ENCODE measurements around the gene EIF1. TPM values are rescaled to one million over a fixed set of nuclear protein-coding genes. Genes with fewer than 3 reads are reported as not detected.

The EIF1 gene
- total and polyA plus RNA-seq, 2 donors (not counting 1 experiment from before 2014, with no cell fraction given), result 773 to 2,045 TPM

DNA sequence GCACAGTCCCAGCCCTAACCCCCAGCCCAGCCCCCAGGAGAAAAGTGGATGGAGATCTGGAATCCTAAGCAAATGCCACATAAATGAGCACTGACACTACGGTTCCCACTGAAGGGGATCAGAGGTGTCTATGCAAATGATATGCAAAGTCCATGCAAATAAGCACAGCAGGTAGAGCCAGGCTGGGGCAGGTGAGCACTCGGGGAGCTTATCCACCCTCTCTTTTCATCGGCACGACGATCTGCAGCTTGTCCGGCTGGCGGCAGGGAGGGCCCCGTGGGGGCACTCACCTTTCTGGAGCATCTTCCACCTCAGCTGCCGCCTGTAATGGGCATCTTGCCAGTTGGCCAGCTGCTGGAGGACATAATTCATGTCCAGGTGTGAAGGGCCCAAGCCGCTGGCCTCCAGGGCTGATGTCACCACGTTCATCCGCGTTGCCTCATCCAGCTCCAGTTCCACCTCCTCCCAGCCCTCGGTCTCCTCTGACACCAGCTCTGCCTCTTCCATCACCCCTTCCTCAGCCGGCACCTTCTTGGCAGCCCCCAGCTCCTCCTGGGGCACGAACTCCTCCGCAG lies 35.9 kb downstream of the EIF1 start:
- Histone ChIP-seq H3K4me2 (replicated peaks; ENCODE audit: low read depth, low read length, poor library complexity, severe bottlenecking) (no peak overlapping the region), H3K9me3 (ENCODE audit: control extremely low read depth in 1 of 3, control insufficient read depth in 2 of 3, insufficient read depth in 1 of 3, low read length in 2 of 3) (no peaks in the 10 kb centered on the region), H3K27ac (ENCODE audit: low read length in 2 of 2) (no peak overlapping the region), H3K36me3 (replicated peaks in 1 of 2; ENCODE audit: control extremely low read depth in 1 of 2, control insufficient read depth in 1 of 2, extremely low read depth in 1 of 2, insufficient read depth in 2 of 2, low read length in 1 of 2) (no peaks in the 10 kb centered on the region), H3K79me2 (ENCODE audit: control insufficient read depth, insufficient read depth, low read length) (no peaks in the 10 kb centered on the region), H4K20me1 (ENCODE audit: control insufficient read depth, insufficient read depth, low read length, poor library complexity, severe bottlenecking) (no peaks in the 10 kb centered on the region), H3K4me3 (ENCODE audit: control extremely low read depth in 1 of 5, extremely low read depth in 1 of 5, insufficient read depth in 1 of 5, low read depth in 2 of 5, low read length in 4 of 5) (no peak overlapping the region), H3K27me3 (replicated peaks in 1 of 4; ENCODE audit: control extremely low read depth in 1 of 4, control insufficient read depth in 3 of 4, insufficient read depth in 4 of 4, low read length in 3 of 4) (peaks cover 0 to 10% (median 0%) of the 10 kb centered on the region in 4 experiments), H3K4me1 (ENCODE audit: control insufficient read depth in 2 of 2, insufficient read depth in 2 of 2, low read length in 2 of 2) (peaks cover 0 to 7% of the 10 kb centered on the region in 2 donors), H3K9ac (ENCODE audit: low read length) (no peak overlapping the region), H2AFZ (ENCODE audit: insufficient read depth, low read depth, low read length, poor library complexity, severe bottlenecking) (no peak overlapping the region)
- WGBS (ENCODE audit: insufficient coverage), result 88% methylated on average over 14 of the region's 17 CpGs
- TF ChIP-seq, protein P1, sequence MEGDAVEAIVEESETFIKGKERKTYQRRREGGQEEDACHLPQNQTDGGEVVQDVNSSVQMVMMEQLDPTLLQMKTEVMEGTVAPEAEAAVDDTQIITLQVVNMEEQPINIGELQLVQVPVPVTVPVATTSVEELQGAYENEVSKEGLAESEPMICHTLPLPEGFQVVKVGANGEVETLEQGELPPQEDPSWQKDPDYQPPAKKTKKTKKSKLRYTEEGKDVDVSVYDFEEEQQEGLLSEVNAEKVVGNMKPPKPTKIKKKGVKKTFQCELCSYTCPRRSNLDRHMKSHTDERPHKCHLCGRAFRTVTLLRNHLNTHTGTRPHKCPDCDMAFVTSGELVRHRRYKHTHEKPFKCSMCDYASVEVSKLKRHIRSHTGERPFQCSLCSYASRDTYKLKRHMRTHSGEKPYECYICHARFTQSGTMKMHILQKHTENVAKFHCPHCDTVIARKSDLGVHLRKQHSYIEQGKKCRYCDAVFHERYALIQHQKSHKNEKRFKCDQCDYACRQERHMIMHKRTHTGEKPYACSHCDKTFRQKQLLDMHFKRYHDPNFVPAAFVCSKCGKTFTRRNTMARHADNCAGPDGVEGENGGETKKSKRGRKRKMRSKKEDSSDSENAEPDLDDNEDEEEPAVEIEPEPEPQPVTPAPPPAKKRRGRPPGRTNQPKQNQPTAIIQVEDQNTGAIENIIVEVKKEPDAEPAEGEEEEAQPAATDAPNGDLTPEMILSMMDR (IDR thresholded peaks at IDR 0.05), result no peak
- no peak for TF ChIP-seq EZH2 (IDR thresholded peaks at IDR 0.05; ENCODE audit: borderline replicate concordance, insufficient read depth, low read depth, low read length, poor library complexity, severe bottlenecking)
- no peak for DNase-seq
- Mint-ChIP-seq H3K4me3 (no peak overlapping the region), H3K4me1 (no peaks in the 10 kb centered on the region), H3K27me3 (peaks cover 6% of the 10 kb centered on the region), H3K27ac (no peak overlapping the region), H3K9me3 (ENCODE audit: insufficient read depth) (no peaks in the 10 kb centered on the region)
- ChIA-PET POLR2A (no interaction called here), CTCF (interaction anchor here (0.6 to 0.7 kb wide), 2 partner anchors 10 to 215 kb away, joined by 3 to 5 read pairs; partner anchors contain the start of gene HAP1)
- intact Hi-C loops (cut with micrococcal nuclease), result no loop called here
- no peak for ATAC-seq (ENCODE audit: low read depth)

DNA sequence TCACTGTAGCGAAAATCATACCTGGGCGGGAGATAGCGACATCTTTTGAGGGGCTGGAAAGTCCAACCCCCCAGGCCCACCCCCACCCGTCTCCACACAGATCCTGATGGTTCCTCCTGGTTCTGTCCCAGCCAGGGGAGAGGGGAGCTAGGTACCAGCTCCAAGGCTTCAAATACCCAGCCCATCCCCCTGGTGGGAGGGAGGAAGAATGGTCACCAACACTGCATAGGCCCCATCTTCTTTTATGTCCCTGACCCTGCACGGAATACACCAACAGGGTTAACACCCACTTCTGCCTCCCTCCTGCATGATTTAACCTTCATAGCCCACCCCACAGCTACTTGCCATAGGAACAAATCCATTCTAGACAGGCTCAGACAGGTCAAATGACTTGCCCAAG lies 36.4 kb downstream of the EIF1 start:
- WGBS (ENCODE audit: insufficient coverage), result 100% methylated on average over 1 of the region's 5 CpGs
- Histone ChIP-seq H3K9ac (ENCODE audit: low read length) (no peak overlapping the region), H3K27me3 (replicated peaks in 1 of 4; ENCODE audit: control extremely low read depth in 1 of 4, control insufficient read depth in 3 of 4, insufficient read depth in 4 of 4, low read length in 3 of 4) (peaks cover 0 to 12% (median 0%) of the 10 kb centered on the region in 4 experiments), H3K9me3 (ENCODE audit: control extremely low read depth in 1 of 3, control insufficient read depth in 2 of 3, insufficient read depth in 1 of 3, low read length in 2 of 3) (no peaks in the 10 kb centered on the region), H3K36me3 (replicated peaks in 1 of 2; ENCODE audit: control extremely low read depth in 1 of 2, control insufficient read depth in 1 of 2, extremely low read depth in 1 of 2, insufficient read depth in 2 of 2, low read length in 1 of 2) (no peaks in the 10 kb centered on the region), H3K79me2 (ENCODE audit: control insufficient read depth, insufficient read depth, low read length) (no peaks in the 10 kb centered on the region), H3K27ac (ENCODE audit: low read length in 2 of 2) (no peak overlapping the region), H3K4me2 (replicated peaks; ENCODE audit: low read depth, low read length, poor library complexity, severe bottlenecking) (no peak overlapping the region), H3K4me3 (ENCODE audit: control extremely low read depth in 1 of 5, extremely low read depth in 1 of 5, insufficient read depth in 1 of 5, low read depth in 2 of 5, low read length in 4 of 5) (no peak overlapping the region), H2AFZ (ENCODE audit: insufficient read depth, low read depth, low read length, poor library complexity, severe bottlenecking) (no peak overlapping the region), H3K4me1 (ENCODE audit: control insufficient read depth in 2 of 2, insufficient read depth in 2 of 2, low read length in 2 of 2) (peaks cover 0 to 7% of the 10 kb centered on the region in 2 donors), H4K20me1 (ENCODE audit: control insufficient read depth, insufficient read depth, low read length, poor library complexity, severe bottlenecking) (no peaks in the 10 kb centered on the region)
- DNase-seq (no peak), ATAC-seq (ENCODE audit: low read depth) (no peak)
- no peaks in the 10 kb centered on the region for H3K9me3 Mint-ChIP-seq (ENCODE audit: insufficient read depth)
- POLR2A ChIA-PET, result no interaction called here
- CTCF ChIA-PET, result interaction anchor here (0.6 to 1.6 kb wide), 2 partner anchors 9 to 13 kb away, joined by 3 read pairs; partner anchors contain the start of gene HAP1
- no peak overlapping the region for H3K4me3 Mint-ChIP-seq
- intact Hi-C loops (cut with micrococcal nuclease), result no loop called here
- no peak overlapping the region for H3K27ac Mint-ChIP-seq
- H3K27me3 Mint-ChIP-seq, result peaks cover 6% of the 10 kb centered on the region
- H3K4me1 Mint-ChIP-seq, result no peaks in the 10 kb centered on the region
- TF ChIP-seq, protein P1 (IDR thresholded peaks at IDR 0.05), result no peak
- no peak for TF ChIP-seq EZH2 (IDR thresholded peaks at IDR 0.05; ENCODE audit: borderline replicate concordance, insufficient read depth, low read depth, low read length, poor library complexity, severe bottlenecking)

All from B cell (primary cell).